ENCODE results near the gene P2RX3.

P2RX3 gene

DNA sequence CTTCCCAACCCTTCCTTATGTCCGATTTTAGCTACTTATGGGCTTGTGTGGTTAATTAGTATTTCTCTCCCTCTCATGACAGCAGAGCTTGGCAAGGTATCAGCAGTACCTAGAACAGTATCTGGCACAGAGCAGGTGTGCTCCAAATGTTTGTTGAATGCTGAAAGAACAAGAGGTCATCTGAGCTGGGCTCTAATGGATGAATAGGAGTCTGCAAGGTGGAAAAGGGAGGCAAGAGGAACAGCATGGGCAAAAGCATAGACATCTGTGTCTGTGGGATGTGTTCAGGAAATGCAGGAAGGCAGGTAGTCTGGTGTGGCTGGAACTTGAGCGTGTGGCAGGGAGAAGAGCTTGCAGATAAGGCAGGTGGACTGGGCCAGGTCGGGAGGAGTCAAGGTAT, 23.8 kb downstream of the P2RX3 start:
- TF ChIP-seq, protein P1, sequence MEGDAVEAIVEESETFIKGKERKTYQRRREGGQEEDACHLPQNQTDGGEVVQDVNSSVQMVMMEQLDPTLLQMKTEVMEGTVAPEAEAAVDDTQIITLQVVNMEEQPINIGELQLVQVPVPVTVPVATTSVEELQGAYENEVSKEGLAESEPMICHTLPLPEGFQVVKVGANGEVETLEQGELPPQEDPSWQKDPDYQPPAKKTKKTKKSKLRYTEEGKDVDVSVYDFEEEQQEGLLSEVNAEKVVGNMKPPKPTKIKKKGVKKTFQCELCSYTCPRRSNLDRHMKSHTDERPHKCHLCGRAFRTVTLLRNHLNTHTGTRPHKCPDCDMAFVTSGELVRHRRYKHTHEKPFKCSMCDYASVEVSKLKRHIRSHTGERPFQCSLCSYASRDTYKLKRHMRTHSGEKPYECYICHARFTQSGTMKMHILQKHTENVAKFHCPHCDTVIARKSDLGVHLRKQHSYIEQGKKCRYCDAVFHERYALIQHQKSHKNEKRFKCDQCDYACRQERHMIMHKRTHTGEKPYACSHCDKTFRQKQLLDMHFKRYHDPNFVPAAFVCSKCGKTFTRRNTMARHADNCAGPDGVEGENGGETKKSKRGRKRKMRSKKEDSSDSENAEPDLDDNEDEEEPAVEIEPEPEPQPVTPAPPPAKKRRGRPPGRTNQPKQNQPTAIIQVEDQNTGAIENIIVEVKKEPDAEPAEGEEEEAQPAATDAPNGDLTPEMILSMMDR (IDR thresholded peaks at IDR 0.05; ENCODE audit: insufficient read depth, low read depth, low read length, missing control alignments), result no peak
- no peak for DNase-seq (ENCODE audit: low read depth)
- H3K4me3 ChIP-seq (ENCODE audit: low read length), result no peak overlapping the region

DNA sequence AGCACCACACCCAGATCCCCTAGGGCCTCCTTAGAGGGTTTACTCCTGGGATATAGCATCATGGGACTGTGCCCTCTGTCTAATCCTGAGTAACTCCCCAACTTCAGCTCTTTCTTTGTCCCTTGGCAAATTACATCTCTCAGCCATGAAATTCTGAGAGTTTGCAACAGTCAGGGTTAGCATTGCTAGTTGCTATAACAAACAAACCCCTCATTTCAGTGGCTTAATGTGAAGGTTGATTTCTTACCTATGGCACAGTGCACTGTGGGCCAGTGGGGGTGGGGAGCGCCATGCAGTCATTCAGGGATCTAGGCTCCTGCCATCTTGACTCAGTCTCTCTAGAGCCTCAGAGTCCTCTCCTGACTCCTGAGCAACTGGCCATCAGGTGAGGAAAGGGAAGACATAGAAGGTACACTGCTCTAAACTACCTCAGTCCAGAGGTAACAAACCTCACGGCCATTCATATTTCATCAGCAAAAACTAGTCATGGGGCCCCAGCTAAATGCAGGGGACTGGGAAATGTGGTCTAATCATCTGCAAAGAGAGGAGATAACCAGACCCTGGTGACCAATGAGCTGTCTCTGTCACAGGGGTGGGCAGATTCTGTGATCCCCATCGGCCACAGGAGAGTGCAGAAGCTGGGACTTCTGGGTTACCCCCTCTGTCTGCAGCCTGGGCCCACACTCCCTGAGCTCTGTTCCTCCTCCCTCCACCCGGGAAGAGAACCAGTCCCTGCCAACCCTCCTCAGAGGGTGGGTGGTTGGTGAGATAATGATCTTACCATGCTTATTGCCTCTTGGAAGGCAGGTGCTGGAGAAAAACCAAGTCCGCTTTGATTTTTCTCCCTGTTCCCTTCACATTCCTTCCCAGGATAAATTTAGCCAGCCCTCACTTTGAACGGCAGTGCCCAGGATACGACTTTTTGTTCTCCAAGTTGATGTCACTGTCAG, 25.3 kb downstream of the P2RX3 start:
- no peak overlapping the region for H3K4me3 ChIP-seq (ENCODE audit: low read length)
- DNase-seq (ENCODE audit: low read depth), result no peak
- TF ChIP-seq, protein P1 (IDR thresholded peaks at IDR 0.05; ENCODE audit: insufficient read depth, low read depth, low read length, missing control alignments), result no peak

DNA sequence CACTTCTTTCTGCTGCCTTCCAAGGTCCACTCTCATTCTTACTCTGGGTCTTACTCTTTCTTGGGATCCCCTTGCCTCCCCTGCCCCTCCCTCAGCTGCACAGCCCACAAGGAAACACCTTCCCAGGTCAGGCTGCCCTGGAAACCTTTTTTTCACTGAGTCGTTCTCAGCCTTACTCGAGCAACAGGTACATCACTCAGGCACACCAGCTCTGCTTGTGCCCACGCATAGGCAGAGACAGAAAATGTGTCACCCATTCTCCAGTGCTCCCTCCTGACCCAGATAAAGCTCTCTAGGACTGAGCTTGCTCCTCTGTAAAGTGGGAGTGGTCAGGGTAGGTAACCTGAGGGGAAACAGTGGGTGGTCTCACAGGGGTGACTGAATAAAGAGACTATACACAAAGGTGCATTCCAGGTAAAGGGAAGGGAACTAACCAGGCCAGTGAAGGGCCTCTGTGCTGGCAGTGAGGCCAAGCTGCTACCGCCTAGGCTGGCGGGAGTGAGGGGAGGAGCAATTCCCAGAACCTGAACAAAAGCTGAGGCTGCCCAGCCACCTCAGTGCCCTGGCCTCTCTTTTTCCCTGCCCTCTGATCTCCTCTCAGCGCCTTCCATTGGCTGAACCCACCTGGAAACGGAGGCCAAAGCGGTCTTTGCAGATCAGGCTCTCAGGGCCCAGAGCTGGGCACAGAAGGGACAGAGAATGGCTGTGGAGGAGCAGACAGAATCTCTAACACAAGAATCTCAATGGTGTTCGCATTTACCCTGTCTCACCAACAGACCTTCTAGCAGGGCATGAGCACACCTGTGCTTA, 26.9 kb downstream of the P2RX3 start:
- TF ChIP-seq, protein P1 (IDR thresholded peaks at IDR 0.05; ENCODE audit: insufficient read depth, low read depth, low read length, missing control alignments), result no peak
- no peak for DNase-seq (ENCODE audit: low read depth)
- no peak overlapping the region for H3K4me3 ChIP-seq (ENCODE audit: low read length)

DNA sequence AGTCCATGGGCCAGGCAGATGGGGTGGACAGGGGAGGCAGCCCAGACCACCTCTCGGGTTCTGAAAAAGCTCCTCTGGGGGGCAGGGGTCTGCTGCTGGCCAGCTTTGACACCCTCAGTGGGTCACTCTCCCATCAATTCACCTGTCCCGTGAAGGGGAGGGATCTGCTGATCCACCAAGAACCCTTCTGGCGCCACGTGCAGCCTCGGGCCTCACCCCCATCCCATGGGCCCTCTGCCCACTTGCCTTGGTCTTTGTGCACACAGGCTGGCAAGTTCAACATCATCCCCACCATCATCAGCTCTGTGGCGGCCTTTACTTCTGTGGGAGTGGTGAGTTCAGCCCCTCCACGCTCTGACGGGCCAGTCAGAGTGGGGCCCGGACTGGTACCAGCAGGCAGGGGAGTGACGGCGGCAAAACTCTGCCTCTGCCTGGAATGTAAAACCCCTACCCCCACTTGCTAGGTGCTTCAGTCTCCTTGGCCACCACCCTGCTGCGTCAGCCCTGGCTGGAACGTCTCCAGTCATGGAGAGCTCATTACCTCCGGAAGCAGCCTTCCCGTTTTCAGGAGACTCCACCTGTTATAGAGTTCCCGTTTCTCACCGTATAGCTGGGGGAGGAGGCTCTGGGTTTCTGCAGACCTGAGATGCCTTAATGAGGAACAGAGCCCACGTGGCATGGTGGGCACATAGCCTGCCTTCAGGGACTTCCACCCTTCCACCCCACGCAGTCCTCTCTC, 30.1 kb downstream of the P2RX3 start:
- peak; percentile 77 for DNase-seq (ENCODE audit: low read depth)
- no peak overlapping the region for H3K4me3 ChIP-seq (ENCODE audit: low read length)
- TF ChIP-seq, protein P1 (IDR thresholded peaks at IDR 0.05; ENCODE audit: insufficient read depth, low read depth, low read length, missing control alignments), result no peak

DNA sequence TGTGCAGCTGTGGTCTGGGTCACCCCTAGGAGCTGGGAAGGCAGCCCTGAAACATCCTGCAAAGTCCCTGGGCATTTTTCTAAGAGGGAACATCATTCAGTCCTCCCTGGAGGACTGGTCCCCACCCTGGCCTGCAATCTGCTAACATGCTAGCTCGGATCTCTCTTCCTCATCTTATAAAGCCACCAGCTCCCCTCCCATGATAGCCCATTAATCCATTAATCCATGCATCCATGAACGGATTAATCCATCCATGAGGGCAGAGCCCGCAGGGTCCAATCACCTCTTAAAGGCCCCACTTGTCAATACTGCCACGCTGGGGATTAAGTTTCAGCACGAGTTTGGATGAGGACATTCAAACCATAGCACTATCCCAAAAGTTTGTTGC, 30.7 kb downstream of the P2RX3 start:
- TF ChIP-seq, protein P1 (IDR thresholded peaks at IDR 0.05; ENCODE audit: insufficient read depth, low read depth, low read length, missing control alignments), result no peak
- no peak for DNase-seq (ENCODE audit: low read depth)
- H3K4me3 ChIP-seq (ENCODE audit: low read length), result no peak overlapping the region

DNA sequence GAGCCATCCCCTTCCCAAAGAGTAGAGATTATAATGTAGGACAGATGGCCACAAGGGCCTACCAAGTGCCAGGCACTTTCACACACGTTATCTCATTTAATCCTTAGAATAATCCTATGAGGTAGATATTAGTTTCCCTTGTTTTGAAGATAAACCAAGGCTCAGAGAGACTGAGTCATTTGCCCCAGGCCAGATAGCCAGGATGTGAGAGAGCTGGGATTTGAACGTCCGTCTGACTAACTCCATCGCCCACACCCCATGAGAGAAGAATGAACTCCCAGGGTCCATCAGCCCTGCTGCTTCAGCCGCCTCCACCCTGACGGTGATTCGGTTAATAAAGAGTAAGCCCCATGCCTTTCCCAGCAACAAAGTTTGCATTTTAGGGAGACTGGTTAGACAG, 32.1 kb downstream of the P2RX3 start:
- TF ChIP-seq, protein P1 (IDR thresholded peaks at IDR 0.05; ENCODE audit: insufficient read depth, low read depth, low read length, missing control alignments), result no peak
- peak; percentile 94 for DNase-seq (ENCODE audit: low read depth)
- no peak overlapping the region for H3K4me3 ChIP-seq (ENCODE audit: low read length)
